Measurements from ENCODE around the gene SDR9C7. TPM values are rescaled to one million over a fixed set of nuclear protein-coding genes. Genes with fewer than 3 reads are reported as not detected.
"Not testable (repeated sequence)": the region's sequence is repeated elsewhere in the genome, so short reads cannot be mapped to it uniquely, and the experiment has no call there.

SDR9C7 gene
- total RNA-seq, 1 experiment from 2014 or later, result not detected

GRCh38 chr12:56880125-56880992 lies 53.8 kb downstream of the SDR9C7 start:
- Histone ChIP-seq H3K79me2 (ENCODE audit: low read depth) (no peaks in the 10 kb centered on the region), H3F3A (ENCODE audit: insufficient read depth, low read depth) (no peaks in the 10 kb centered on the region), H3K36me3 (ENCODE audit: low read depth) (no peaks in the 10 kb centered on the region), H4K20me1 (ENCODE audit: insufficient read depth) (no peaks in the 10 kb centered on the region), H3K27me3 (ENCODE audit: insufficient read depth, low read depth) (peaks cover 32% of the 10 kb centered on the region), H3K27ac (no peak overlapping the region), H2AFZ (no peak overlapping the region), H3K4me3 (no peak overlapping the region), H3K9me3 (ENCODE audit: insufficient read depth, low read depth) (peaks cover 5% of the 10 kb centered on the region; the same call in 1 of the 2 replicates), H3K4me2 (no peak overlapping the region), H3K4me1 (replicated peaks; ENCODE audit: insufficient read depth) (no peaks in the 10 kb centered on the region), H3K9me2 (ENCODE audit: insufficient read depth) (no peaks in the 10 kb centered on the region)
- ChIA-PET CTCF (no interaction called here), POLR2A (ENCODE audit: unreplicated experiment) (no interaction called here)
- no TSS peak for BruUV-seq (replicated peaks)
- no peak for TF ChIP-seq EZH2 (IDR thresholded peaks at IDR 0.05; ENCODE audit: low read depth)
- DNase-seq, result no peak
- intact Hi-C loops (cut with micrococcal nuclease; ENCODE audit: unreplicated experiment), result no loop called here

DNA sequence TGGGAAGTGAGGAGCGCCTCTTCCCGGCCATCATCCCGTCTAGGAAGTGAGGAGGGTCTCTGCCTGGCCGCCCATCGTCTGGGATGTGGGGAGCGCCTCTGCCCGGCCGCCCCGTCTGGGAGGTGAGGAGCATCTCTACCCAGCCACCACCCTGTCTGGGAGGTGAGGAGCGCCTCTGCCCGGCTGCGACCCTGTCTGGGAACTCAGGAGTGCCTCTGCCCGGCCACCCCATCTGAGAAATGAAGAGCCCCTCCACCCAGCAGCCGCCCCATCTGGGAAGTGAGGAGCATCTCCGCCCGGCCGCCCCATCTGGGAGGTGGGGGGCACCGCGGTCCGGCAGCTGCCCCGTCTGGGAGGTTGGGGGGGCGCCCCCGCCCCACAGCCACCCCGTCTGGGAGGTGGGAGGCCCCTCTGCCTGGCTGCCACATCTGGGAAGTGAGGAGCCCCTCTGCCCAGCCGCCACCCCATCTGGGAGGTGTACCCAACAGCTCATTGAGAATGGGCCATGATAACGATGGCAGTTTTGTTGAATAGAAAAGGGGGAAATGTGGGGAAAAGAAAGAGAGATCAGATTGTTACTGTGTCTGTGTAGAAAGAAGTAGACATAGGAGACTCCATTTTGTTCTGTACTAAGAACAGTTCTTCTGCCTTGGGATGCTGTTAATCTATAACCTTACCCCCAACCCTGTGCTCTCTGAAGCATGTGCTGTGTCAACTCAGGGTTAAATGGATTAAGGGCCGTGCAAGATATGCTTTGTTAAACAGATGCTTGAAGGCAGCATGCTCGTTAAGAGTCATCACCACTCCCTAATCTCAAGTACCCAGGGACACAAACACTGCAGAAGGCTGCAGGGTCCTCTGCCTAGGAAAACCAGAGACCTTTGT lies 54.7 kb downstream of the SDR9C7 start:
- H3K9me3 ChIP-seq (ENCODE audit: insufficient read depth, low read depth); H3K4me3 ChIP-seq; H4K20me1 ChIP-seq (ENCODE audit: insufficient read depth); BruUV-seq (replicated peaks); H3F3A ChIP-seq (ENCODE audit: insufficient read depth, low read depth); H3K4me1 ChIP-seq (replicated peaks; ENCODE audit: insufficient read depth); POLR2A ChIA-PET (ENCODE audit: unreplicated experiment); intact Hi-C loops (cut with micrococcal nuclease; ENCODE audit: unreplicated experiment); H3K4me2 ChIP-seq; H3K36me3 ChIP-seq (ENCODE audit: low read depth); H2AFZ ChIP-seq; H3K9me2 ChIP-seq (ENCODE audit: insufficient read depth); H3K79me2 ChIP-seq (ENCODE audit: low read depth); H3K27ac ChIP-seq; DNase-seq: not testable (repeated sequence)
- CTCF ChIA-PET, result interaction anchor here (0.7 kb wide), 1 partner anchor 884 kb away, joined by 3 read pairs; no protein-coding TSS in a partner anchor
- H3K27me3 ChIP-seq (ENCODE audit: insufficient read depth, low read depth), result peaks cover 40% of the 10 kb centered on the region

GRCh38 chr12:56878010-56878339 lies 56.2 kb downstream of the SDR9C7 start:
- Histone ChIP-seq H4K20me1 (ENCODE audit: insufficient read depth) (no peaks in the 10 kb centered on the region), H3K4me2 (no peak overlapping the region), H3K79me2 (ENCODE audit: low read depth) (no peaks in the 10 kb centered on the region), H3K36me3 (ENCODE audit: low read depth) (no peaks in the 10 kb centered on the region), H3F3A (ENCODE audit: insufficient read depth, low read depth) (no peaks in the 10 kb centered on the region), H3K27me3 (ENCODE audit: insufficient read depth, low read depth) (peaks cover 40% of the 10 kb centered on the region), H3K4me1 (replicated peaks; ENCODE audit: insufficient read depth) (no peaks in the 10 kb centered on the region), H2AFZ (no peak overlapping the region), H3K4me3 (no peak overlapping the region), H3K9me2 (ENCODE audit: insufficient read depth) (no peaks in the 10 kb centered on the region), H3K9me3 (ENCODE audit: insufficient read depth, low read depth) (peaks cover 5% of the 10 kb centered on the region; the same call in 1 of the 2 replicates), H3K27ac (no peak overlapping the region)
- TF ChIP-seq EZH2 (IDR thresholded peaks at IDR 0.05; ENCODE audit: low read depth), result no peak
- no peak for TF ChIP-seq CTCF (conservative IDR thresholded peaks at IDR 0.05)
- no TSS peak for BruUV-seq (replicated peaks)
- CTCF ChIA-PET, result no interaction called here
- DNase-seq, result no peak
- POLR2A ChIA-PET (ENCODE audit: unreplicated experiment), result no interaction called here
- intact Hi-C loops (cut with micrococcal nuclease; ENCODE audit: unreplicated experiment), result no loop called here
